ENCODE results near the gene PKNOX2. TPM values are rescaled to one million over a fixed set of nuclear protein-coding genes. Genes with fewer than 3 reads are reported as not detected.

PKNOX2 gene
- total RNA-seq, 1 donor from 2014 or later: 3.4 TPM

DNA sequence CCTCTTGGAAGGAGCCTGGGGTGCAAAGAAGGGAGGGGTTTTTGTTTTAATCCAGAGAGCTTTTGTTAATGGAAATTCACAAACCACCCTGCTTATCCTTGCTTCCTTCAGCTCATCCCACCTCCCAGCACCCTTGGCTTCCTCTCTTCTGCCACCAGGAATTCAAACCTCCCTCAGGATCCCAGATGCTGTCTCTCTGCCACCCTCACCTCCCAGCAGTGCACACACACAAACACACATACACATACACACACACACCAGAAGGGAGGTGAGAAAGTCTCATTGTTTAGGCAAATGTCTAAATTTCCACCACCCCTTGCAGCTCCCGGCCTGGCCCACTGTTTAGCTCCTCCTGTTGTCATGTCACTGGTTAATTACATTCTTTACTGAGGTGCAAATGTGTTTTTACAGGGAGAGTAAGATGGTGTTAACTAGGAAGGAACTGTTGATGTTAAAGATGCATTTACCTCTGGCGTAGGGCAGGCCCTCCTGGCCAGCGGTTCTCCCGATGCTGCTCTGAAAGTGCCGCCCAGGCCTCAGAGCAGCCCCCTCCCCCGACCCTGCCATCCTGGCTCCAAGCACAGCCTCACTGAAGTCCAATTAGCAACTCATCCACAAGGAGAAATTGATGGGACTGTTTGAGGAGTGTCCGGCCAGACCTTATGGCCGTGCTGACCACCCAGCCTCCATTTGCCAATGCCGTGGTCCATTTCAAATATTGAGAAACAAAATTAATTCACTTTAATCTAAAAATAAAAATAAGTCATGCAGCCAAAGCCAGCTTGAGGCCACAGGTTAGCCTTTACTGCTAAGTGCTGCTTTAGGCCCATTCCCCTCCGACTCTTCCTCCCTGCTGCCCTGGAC, 166.1 kb downstream of the PKNOX2 start:
- H3K27ac ChIP-seq: no peak overlapping the region
- H3K36me3 ChIP-seq: no peaks in the 10 kb centered on the region
- intact Hi-C loops (cut with DNase I): no loop called here

DNA sequence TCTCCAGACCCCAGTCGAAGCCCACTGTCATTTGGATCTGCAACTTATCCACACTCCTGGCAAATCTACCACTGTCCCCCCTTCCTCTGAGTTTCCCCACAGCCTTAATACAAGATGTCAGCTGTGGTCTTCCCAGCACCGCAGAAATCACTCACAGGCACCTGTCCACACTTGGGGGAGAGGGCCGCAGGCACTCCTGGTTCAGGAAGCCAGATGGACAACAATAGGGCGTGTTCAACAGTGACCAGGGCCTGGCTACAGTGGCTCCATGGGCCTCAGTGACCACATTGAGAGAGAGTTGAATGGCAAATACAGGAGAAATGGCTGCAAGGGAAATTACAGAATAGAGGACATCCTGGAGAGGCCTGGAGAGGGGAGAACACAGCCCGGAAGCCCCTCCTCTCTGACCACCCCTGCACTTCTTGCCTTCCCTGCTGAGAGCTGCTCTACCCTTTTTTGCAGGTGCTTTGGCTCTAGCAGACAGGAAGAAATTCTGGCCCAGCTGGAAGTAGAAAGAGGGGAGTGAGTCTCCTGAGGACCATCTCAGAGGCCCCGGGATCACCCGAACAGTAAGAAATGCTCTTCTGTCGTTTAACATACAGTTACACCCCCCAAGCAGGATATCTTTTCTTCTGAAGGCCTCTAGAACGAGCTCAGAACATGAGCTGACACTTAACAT, 166.9 kb downstream of the PKNOX2 start:
- DNase-seq (ENCODE audit: extremely low spot score in 2 of 2): no peak
- H3K27ac ChIP-seq: no peak overlapping the region
- no peaks in the 10 kb centered on the region for H3K27me3 ChIP-seq
- H3K9me3 ChIP-seq: no peaks in the 10 kb centered on the region
- TF ChIP-seq POLR2A (IDR thresholded peaks at IDR 0.05): no peak
- no peak for TF ChIP-seq POLR2AphosphoS5 (IDR thresholded peaks at IDR 0.05; ENCODE audit: insufficient read depth in 1 of 2, low read depth in 1 of 2)
- TF ChIP-seq, protein P1, sequence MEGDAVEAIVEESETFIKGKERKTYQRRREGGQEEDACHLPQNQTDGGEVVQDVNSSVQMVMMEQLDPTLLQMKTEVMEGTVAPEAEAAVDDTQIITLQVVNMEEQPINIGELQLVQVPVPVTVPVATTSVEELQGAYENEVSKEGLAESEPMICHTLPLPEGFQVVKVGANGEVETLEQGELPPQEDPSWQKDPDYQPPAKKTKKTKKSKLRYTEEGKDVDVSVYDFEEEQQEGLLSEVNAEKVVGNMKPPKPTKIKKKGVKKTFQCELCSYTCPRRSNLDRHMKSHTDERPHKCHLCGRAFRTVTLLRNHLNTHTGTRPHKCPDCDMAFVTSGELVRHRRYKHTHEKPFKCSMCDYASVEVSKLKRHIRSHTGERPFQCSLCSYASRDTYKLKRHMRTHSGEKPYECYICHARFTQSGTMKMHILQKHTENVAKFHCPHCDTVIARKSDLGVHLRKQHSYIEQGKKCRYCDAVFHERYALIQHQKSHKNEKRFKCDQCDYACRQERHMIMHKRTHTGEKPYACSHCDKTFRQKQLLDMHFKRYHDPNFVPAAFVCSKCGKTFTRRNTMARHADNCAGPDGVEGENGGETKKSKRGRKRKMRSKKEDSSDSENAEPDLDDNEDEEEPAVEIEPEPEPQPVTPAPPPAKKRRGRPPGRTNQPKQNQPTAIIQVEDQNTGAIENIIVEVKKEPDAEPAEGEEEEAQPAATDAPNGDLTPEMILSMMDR (IDR thresholded peaks at IDR 0.05): no peak
- no peak overlapping the region for H3K4me3 ChIP-seq
- intact Hi-C loops (cut with DNase I): no loop called here
- no peaks in the 10 kb centered on the region for H3K4me1 ChIP-seq
- H3K36me3 ChIP-seq: no peaks in the 10 kb centered on the region

More for the DNA sequence above, 166.1 kb downstream of the PKNOX2 start:
- Histone ChIP-seq H3K27me3 (no peaks in the 10 kb centered on the region), H3K4me3 (no peak overlapping the region), H3K9me3 (no peaks in the 10 kb centered on the region), H3K4me1 (no peaks in the 10 kb centered on the region)
- no peak for DNase-seq (ENCODE audit: extremely low spot score in 2 of 2)
- TF ChIP-seq POLR2AphosphoS5 (IDR thresholded peaks at IDR 0.05; ENCODE audit: insufficient read depth in 1 of 2, low read depth in 1 of 2): no peak
- no peak for TF ChIP-seq POLR2A (IDR thresholded peaks at IDR 0.05)
- TF ChIP-seq, protein P1 (IDR thresholded peaks at IDR 0.05): no peak

DNA sequence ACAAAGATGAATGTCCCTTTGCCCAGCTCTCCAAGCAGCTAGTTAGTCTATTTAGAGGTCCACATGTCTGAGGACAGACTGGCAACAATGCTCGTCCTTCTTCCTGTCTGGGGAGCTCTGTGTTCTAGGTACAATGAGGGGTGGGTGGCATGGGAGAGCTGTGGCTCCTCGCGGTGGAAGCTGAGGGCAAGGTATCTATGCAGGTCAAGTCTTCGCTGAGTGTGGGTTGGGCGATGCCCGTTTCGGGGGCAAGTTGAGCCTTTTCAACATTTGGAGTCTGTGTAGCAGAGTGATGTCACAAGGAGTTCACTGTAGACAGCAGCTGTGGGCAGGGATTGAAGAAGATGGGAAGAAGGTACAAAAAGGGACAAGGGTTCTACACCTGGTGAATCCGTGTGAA, 168.3 kb downstream of the PKNOX2 start:
- DNase-seq (ENCODE audit: extremely low spot score in 2 of 2): no peak
- Histone ChIP-seq H3K9me3 (no peaks in the 10 kb centered on the region), H3K36me3 (no peaks in the 10 kb centered on the region), H3K4me1 (peaks cover 2% of the 10 kb centered on the region), H3K4me3 (no peak overlapping the region), H3K27ac (no peak overlapping the region), H3K27me3 (no peaks in the 10 kb centered on the region)
- intact Hi-C loops (cut with DNase I): no loop called here
- TF ChIP-seq POLR2AphosphoS5 (IDR thresholded peaks at IDR 0.05; ENCODE audit: insufficient read depth in 1 of 2, low read depth in 1 of 2) (no peak), POLR2A (IDR thresholded peaks at IDR 0.05) (no peak)
- TF ChIP-seq, protein P1 (IDR thresholded peaks at IDR 0.05): no peak

DNA sequence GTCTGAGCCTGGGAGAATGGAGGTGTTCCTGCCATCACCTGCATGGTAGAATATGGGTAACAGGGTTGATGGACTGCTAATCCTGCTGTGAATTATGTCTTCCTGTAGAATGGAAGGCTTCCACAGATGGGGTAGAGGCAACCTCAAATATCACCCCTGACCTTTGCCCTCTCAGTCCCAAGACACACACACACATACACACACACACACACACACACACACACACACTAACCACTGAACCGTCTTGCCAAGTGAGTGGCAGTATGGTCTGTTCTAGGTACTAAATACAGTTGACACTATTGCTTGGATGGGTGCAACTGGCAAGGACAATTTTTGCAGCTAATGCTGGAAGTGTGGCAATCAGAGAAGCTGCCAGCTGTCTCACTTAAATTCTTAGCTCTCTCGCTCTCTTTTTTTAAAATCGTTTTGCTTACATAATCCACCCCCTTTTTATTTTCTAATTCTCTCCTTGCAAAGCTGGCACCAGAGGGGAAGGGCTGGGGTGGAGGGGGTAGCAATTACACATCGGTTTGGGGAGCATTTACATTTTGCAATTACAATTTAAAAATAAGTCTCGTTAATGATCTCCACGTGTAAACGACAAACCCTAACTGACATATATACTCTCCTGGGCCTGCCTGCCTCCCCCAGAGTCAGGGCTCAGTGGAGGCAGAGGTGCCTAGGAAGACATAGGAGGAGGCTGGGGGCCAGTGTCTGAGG, 169.0 kb downstream of the PKNOX2 start:
- intact Hi-C loops (cut with DNase I): no loop called here
- Histone ChIP-seq H3K27me3 (no peaks in the 10 kb centered on the region), H3K27ac (no peak overlapping the region), H3K36me3 (no peaks in the 10 kb centered on the region), H3K9me3 (no peaks in the 10 kb centered on the region), H3K4me3 (no peak overlapping the region), H3K4me1 (peaks cover 9% of the 10 kb centered on the region)
- no peak for TF ChIP-seq POLR2A (IDR thresholded peaks at IDR 0.05)
- no peak for TF ChIP-seq POLR2AphosphoS5 (IDR thresholded peaks at IDR 0.05; ENCODE audit: insufficient read depth in 1 of 2, low read depth in 1 of 2)
- TF ChIP-seq, protein P1 (IDR thresholded peaks at IDR 0.05): no peak
- no peak for DNase-seq (ENCODE audit: extremely low spot score in 2 of 2)

Data from vagina (tissue), 2 donors.